Pancreas (tissue), 10 donors: ENCODE data around the gene ADCY2. TPM values are rescaled to one million over a fixed set of nuclear protein-coding genes. Genes with fewer than 3 reads are reported as not detected.

ENCODE experiments used
- ATAC-seq, 4 donors: fragments of 200-7000 bp; cut with Tn5 transposase; one replicate each; pipeline versions ENCODE4 v1.8.0 to v1.9.1; 2020; ENCODE audit warnings: mild to moderate bottlenecking in 4 of 4, moderate library complexity in 4 of 4
- DNase-seq, 6 donors: peaks; one replicate each; pipeline ENCODE4 v3.0.0-alpha.2; 2020
- FAIRE-seq: peaks from 2 replicates; lab custom pipeline; 2012; peaks lifted over from hg19 to GRCh38; lab: Jason Lieb, UNC
- H3K27ac ChIP-seq, 4 donors: fragments of 200-600 bp; sonication (generic); 1 replicate in 3 of 4; 2 replicates in 1 of 4; pipeline versions ENCODE4 v1.5.0 to v1.8.0; 2020
- H3K27me3 ChIP-seq, 4 donors: fragments of 200-600 bp; one replicate each; pipeline ENCODE4 v1.8.0; 2021
- H3K36me3 ChIP-seq, 3 donors: fragments of 200-600 bp; sonication (generic) in 1 of 3; one replicate each; pipeline versions ENCODE4 v1.5.0 to v1.8.0; 2020 to 2021
- H3K4me1 ChIP-seq, 3 donors: fragments of 200-600 bp; one replicate each; pipeline ENCODE4 v1.8.0; 2021
- H3K4me3 ChIP-seq, 4 donors: fragments of 200-600 bp; sonication (generic) in 2 of 4; one replicate each; pipeline versions ENCODE4 v1.5.0 to v1.8.0; 2020 to 2021
- H3K9me3 ChIP-seq, 4 donors: fragments of 200-600 bp; one replicate each; pipeline ENCODE4 v1.8.0; 2021
- CTCF ChIP-seq, 4 donors: fragments of 200-600 bp; sonication (generic) in 3 of 4; IDR thresholded peaks; one replicate each; pipeline versions ENCODE4 v1.5.0 to v1.8.0; 2021; ENCODE audit warnings: antibody characterized with exemption in 4 of 4
- WGBS, 2 donors: extraction: QIAGEN DNeasy Blood & Tissue Kit; methylation state at CpG; one replicate each; pipeline ENCODE4 v1.1.7; 2013; 5-methylcytosine and 5-hydroxymethylcytosine counted together
- intact Hi-C, 3 donors: fragments of 100-400 bp; cut with DNase I; formaldehyde crosslinking; loops; one replicate each; pipeline versions ENCODE4 v1.11.1 to v1.14.2; 2022
- polyA plus RNA-seq, 2 donors: library from polyadenylated mRNA; stranded (reverse); fragments of 200-250 nt; gene quantifications; one replicate each; pipeline ENCODE4 v1.2.3, GENCODE V29; 2013
- total RNA-seq, 6 donors: library from RNA; stranded (reverse); fragmentation: NEBNext Ultra II Directional in 4 of 6; extraction: Animal tissue kit (Norgen Biotek cat#: 25700) in 4 of 6; gene quantifications; one replicate each; pipeline versions ENCODE4 v1.2.1 to v1.2.4, GENCODE V29; 2021 to 2023
- donor health status: healthy with polysubstance abuse.
- donor health status: DM: no; HTN: no; CAD: no; lungs with moderate emphysema.
- donor health status: DM: no; HTN: no; CAD: no.
- donor health status: control.
- donor health status: control.
- donor health status: Bipolar disorder and iron deficiency.
- donor health status: DM: yes; HTN: yes; CAD: no.
- donor health status: DM: no; HTN: no; CAD: no.
- donor health status: DM: no; HTN: no; CAD: no.
- donor health status: DM: yes; HTN: yes; CAD: no.

The ADCY2 gene
- total and polyA plus RNA-seq, 8 donors, result 0.19 to 2.2 (median 0.50) TPM

- Histone ChIP-seq H3K27me3 (no peaks in the 10 kb centered on the region), H3K4me3 (no peak overlapping the region), H3K4me1 (no peaks in the 10 kb centered on the region), H3K27ac (no peak overlapping the region), H3K9me3 (no peaks in the 10 kb centered on the region), H3K36me3 (no peaks in the 10 kb centered on the region)
- intact Hi-C loops, result no loop called here
- FAIRE-seq (no peak), ATAC-seq (no peak), DNase-seq (no peak)
- 78 to 88% methylated on average over 4 of the region's 4 CpGs for WGBS, 2 donors
- TF ChIP-seq CTCF (IDR thresholded peaks at IDR 0.05), result no peak
These were observed 439.0 kb downstream of the ADCY2 start for GRCh38 chr5:7834982-7835381.

DNA sequence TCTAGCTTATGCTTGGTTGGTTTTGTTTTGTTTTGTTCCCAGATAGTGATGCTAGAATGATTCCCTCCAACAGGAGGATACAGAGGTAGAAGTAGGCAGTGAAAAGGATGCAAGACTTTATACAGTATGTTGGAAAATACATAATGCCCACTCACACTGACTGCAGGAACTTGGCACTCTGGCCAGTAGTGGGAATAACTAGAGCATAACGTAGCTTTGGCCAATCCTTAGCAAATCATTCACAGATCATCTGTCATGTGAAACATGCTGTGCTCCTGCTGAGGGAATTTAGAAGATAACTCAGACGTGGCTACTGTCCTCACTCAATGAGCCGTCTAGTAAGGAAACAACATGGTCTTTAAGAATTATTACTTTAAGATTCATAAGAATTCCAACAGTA is 441.5 kb downstream of the ADCY2 start:
- no peaks in the 10 kb centered on the region for H3K4me1 ChIP-seq
- peak in 1 of 4 donors; percentile 20 for ATAC-seq
- no peak for DNase-seq
- no peak for TF ChIP-seq CTCF (IDR thresholded peaks at IDR 0.05)
- H3K9me3 ChIP-seq, result no peaks in the 10 kb centered on the region
- 47 to 49% methylated on average over 3 of the region's 3 CpGs for WGBS, 2 donors
- no peak for FAIRE-seq
- H3K36me3 ChIP-seq, result no peaks in the 10 kb centered on the region
- intact Hi-C loops, result no loop called here
- no peaks in the 10 kb centered on the region for H3K27me3 ChIP-seq
- H3K4me3 ChIP-seq, result no peak overlapping the region
- H3K27ac ChIP-seq, result no peak overlapping the region

DNA sequence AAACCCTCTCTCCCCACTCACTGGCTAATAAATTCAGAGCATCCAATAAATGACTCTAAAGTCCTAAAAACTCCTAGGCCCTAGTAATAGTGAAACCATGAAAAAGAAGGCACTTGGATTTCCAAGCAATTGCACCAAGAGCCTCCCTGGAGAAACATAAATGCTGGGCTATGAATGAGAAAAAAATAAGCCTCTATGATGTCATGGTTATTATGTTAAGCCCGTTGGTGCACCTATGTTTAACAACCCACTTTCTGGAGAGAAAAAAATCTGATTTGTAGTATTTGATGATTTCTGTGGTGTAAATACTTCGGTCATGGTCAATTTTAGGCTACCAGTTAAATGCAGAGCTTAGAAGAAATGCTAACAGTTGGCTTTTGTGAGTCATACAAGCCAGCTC is 446.6 kb downstream of the ADCY2 start:
- H3K36me3 ChIP-seq, result no peaks in the 10 kb centered on the region
- H3K27me3 ChIP-seq, result no peaks in the 10 kb centered on the region
- 61 to 74% methylated on average over 2 of the region's 2 CpGs for WGBS, 2 donors
- FAIRE-seq (no peak), DNase-seq (no peak), ATAC-seq (no peak)
- intact Hi-C loops, result no loop called here
- no peak overlapping the region for H3K27ac ChIP-seq
- no peak for TF ChIP-seq CTCF (IDR thresholded peaks at IDR 0.05)
- H3K9me3 ChIP-seq, result no peaks in the 10 kb centered on the region
- no peaks in the 10 kb centered on the region for H3K4me1 ChIP-seq
- H3K4me3 ChIP-seq, result no peak overlapping the region

DNA sequence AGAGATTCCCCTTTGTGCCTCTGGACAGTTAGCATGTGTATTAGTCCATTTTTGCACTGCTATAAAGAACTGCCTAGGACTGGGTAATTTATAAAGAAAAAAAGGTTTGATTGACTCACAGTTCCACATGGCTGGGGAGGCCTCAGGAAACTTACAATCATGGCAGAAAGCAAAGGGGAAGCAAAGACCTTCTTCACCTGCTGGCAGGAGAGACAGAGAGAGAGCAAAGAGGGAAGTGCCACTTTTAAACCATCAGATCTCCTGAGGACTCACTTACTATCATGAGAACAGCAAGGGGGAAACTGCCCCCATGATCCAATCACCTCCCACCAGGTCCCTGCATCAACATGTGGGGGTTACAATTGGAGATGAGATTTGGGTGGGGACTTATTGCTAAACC is 449.0 kb downstream of the ADCY2 start:
- DNase-seq (no peak), FAIRE-seq (no peak), ATAC-seq (no peak)
- Histone ChIP-seq H3K4me1 (no peaks in the 10 kb centered on the region), H3K4me3 (no peak overlapping the region), H3K9me3 (no peaks in the 10 kb centered on the region), H3K27ac (no peak overlapping the region), H3K36me3 (no peaks in the 10 kb centered on the region), H3K27me3 (no peaks in the 10 kb centered on the region)
- no peak for TF ChIP-seq CTCF (IDR thresholded peaks at IDR 0.05)
- intact Hi-C loops, result no loop called here

DNA sequence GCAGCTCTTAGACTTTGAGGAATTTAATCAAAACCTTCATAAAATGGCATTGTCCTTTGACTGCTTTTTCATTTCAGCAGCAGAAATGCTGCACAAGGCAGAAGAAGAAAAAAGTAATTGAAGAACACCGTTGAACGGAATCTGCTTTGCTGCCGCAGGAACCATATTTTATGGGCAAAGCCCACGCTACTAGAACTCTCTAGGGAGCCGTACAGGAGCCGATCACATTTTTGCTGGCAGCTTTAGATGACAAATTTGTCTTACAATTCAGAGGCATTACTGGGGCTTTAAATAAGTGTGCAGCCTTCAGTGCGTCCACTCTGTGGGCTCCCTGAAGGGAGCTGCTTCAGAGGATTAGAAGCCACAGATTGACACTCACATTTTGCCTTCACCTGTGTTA is 449.6 kb downstream of the ADCY2 start:
- Histone ChIP-seq H3K4me3 (no peak overlapping the region), H3K9me3 (no peaks in the 10 kb centered on the region), H3K4me1 (no peaks in the 10 kb centered on the region), H3K27me3 (no peaks in the 10 kb centered on the region), H3K27ac (no peak overlapping the region), H3K36me3 (no peaks in the 10 kb centered on the region)
- WGBS, 2 donors, result 90 to 96% methylated on average over 7 of the region's 7 CpGs
- no peak for DNase-seq
- intact Hi-C loops, result no loop called here
- TF ChIP-seq CTCF (IDR thresholded peaks at IDR 0.05), result no peak
- no peak for FAIRE-seq
- no peak for ATAC-seq
